Neural crest cell (in vitro differentiated cells): ENCODE data around the gene EFNB1. TPM values are rescaled to one million over a fixed set of nuclear protein-coding genes. Genes with fewer than 3 reads are reported as not detected.

Experiments used
- DNase-seq: peaks from one replicate; pipeline ENCODE4 v3.0.0; 2021; ENCODE audit warnings: low read depth, mixed read lengths, low spot score
- H3K27ac Mint-ChIP-seq: one replicate; pipeline ENCODE4 v1.8.0; 2021; ENCODE audit warnings: mild to moderate bottlenecking, mixed read lengths; ENCODE audit not compliant: unreplicated experiment
- H3K27me3 Mint-ChIP-seq: 2 replicates; pipeline ENCODE4 v1.8.0; 2021; ENCODE audit warnings: low read depth, mild to moderate bottlenecking, mixed read lengths
- H3K36me3 Mint-ChIP-seq: 2 replicates; pipeline ENCODE4 v1.8.0; 2021; ENCODE audit warnings: low read depth, mild to moderate bottlenecking, mixed read lengths
- H3K4me1 Mint-ChIP-seq: 2 replicates; pipeline ENCODE4 v1.8.0; 2021; ENCODE audit warnings: mixed read lengths
- H3K4me3 Mint-ChIP-seq: one replicate; pipeline ENCODE4 v1.8.0; 2021; ENCODE audit warnings: mild to moderate bottlenecking, mixed read lengths
- H3K9me3 Mint-ChIP-seq: 2 replicates; pipeline ENCODE4 v1.8.0; 2021; ENCODE audit warnings: mixed read lengths
- CTCF ChIP-seq: fragments of 200-600 bp; sonication (generic); conservative IDR thresholded peaks from 2 replicates; pipeline ENCODE4 v1.5.0; 2021; ENCODE audit warnings: antibody characterized with exemption, mild to moderate bottlenecking
- total RNA-seq: library from RNA; stranded (reverse); gene quantifications from 2 replicates; pipeline ENCODE4 v1.2.1, GENCODE V29; 2021

Gene EFNB1
- total RNA-seq, 1 donor from 2014 or later = 33.8 TPM

DNA sequence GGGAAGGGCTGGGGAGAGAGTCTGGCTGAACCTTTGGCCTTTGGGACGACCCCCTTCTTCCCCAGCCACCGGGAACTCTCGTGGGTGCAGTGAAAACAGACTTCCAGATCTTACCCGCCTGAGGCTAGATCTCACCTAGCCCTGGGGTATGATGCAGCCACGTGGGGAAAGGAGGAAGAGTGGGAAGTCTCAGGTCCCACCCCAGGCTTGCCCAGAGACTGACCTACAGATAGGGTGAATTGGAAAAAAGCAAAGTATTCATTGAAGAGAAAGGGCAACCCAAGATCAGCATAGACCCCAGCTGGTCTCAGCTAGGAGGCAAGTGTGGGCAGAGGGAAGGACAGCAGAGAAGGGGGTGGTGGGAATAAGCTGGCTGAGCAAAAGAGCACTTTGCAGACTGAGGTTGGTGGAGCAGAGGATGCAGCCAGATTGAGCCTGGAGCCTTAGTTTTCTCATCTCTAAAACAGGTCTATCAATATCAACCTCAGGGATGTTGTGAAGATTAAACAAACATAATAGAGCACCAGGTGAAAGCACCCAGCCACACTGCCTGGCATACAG lies 4.2 kb upstream of the EFNB1 start:
- DNase-seq = no peak
- Mint-ChIP-seq H3K4me3 (no peak overlapping the region), H3K27me3 (peaks cover 2% of the 10 kb centered on the region), H3K4me1 (peaks cover 13% of the 10 kb centered on the region), H3K27ac (no peak overlapping the region), H3K9me3 (no peaks in the 10 kb centered on the region), H3K36me3 (no peaks in the 10 kb centered on the region)
- no peak for TF ChIP-seq CTCF

DNA sequence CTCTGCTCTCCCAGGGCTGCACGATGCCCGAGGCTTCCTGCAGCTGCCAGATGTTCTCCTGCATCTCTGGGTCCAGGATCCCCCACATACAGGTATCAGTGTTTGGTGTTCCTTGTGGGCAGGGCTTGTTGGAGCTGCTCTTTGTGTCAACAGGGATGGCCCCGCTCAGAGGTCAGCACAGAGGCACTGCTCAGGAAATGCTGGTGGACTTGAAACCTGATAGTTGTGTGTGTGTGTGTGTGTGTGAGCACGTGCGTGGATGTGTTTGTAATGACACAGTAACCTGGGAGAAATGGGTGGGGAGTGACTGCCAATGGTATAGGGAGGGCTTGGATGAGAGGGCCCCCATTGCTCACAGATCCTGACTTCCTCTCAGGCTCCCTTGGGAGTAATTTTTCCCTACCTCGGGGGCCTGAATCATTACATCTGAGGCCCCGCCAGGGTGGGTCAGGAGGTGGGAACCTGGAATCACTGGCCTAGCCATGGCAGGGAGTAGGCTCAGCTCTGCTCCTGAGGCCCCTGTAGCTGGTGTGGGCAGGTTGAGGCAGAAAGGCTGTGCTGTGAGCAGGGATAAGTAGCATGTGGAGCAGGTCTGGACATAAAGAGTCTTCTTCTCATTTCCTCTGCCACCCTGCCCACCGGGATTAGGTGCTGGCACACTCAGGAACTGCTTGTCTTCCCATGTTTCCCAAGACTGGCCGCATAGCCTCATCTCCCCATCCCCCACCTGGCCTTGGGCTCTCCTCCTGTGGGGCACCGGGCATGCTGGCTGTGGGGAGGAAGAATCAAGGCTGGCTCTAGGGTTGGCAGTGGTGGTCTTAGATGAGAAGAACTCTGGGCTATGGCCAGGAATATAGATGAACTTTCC lies 2.5 kb upstream of the EFNB1 start:
- no peaks in the 10 kb centered on the region for H3K9me3 Mint-ChIP-seq
- H3K27me3 Mint-ChIP-seq = peaks cover 2% of the 10 kb centered on the region
- H3K4me3 Mint-ChIP-seq = no peak overlapping the region
- H3K4me1 Mint-ChIP-seq = peaks cover 16% of the 10 kb centered on the region
- TF ChIP-seq CTCF = no peak
- DNase-seq = no peak
- no peaks in the 10 kb centered on the region for H3K36me3 Mint-ChIP-seq
- H3K27ac Mint-ChIP-seq = no peak overlapping the region

- Mint-ChIP-seq H3K4me1 (peaks cover 25% of the 10 kb centered on the region), H3K9me3 (no peaks in the 10 kb centered on the region), H3K4me3 (no peak overlapping the region), H3K27me3 (peaks cover 2% of the 10 kb centered on the region), H3K27ac (no peak overlapping the region), H3K36me3 (peaks cover 2% of the 10 kb centered on the region)
- no peak for DNase-seq
- no peak for TF ChIP-seq CTCF
Observed at GRCh38 chrX:68827256-68827655, 1.6 kb upstream of the EFNB1 start.

- peaks cover 26% of the 10 kb centered on the region for H3K4me1 Mint-ChIP-seq
- peaks cover 2% of the 10 kb centered on the region for H3K27me3 Mint-ChIP-seq
- peak overlapping the region; percentile 40 for H3K27ac Mint-ChIP-seq
- peaks cover 2% of the 10 kb centered on the region for H3K36me3 Mint-ChIP-seq
- peak overlapping the region; percentile 98 for H3K4me3 Mint-ChIP-seq
- peak; percentile 85 for DNase-seq
- TF ChIP-seq CTCF = peak; percentile 83
- no peaks in the 10 kb centered on the region for H3K9me3 Mint-ChIP-seq
Observed at GRCh38 chrX:68827848-68828624, 785 bp upstream of the EFNB1 start.

DNA sequence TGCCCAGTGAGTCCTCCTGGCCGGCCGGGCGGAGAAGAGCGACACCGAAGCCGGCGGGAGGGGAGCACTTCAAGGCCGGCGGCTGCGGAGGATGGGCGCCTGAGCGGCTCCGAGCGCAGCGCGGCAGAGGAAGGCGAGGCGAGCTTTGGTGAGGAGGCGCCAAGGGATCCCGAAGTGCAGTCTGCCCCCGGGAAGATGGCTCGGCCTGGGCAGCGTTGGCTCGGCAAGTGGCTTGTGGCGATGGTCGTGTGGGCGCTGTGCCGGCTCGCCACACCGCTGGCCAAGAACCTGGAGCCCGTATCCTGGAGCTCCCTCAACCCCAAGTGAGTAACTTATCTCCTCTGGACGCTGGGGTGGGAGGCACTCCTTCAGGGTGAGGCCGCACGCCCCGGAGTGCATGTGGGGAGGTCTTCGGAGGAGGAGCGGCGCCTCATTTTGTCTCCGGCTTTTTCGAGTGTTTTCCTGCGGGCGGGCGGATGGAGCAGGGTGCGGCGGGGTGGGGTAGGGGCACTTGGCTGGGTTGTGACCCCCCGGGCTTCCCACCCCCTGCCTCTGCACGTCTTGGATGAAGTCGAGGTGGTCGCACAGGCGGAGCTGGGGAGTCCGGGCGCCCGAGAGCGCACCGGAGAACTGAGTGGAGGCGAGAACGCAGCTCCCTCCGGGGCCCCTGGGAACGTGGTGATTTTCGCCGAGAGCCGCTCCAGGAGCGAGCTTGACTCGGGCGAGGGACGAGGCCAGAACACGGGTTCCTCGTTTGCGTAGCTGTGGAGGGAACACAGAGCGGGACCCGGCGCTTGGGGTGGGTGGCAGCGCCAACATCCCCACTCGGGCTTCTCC lies 979 bp downstream of the EFNB1 start:
- no peak for TF ChIP-seq CTCF
- no peak for DNase-seq
- Mint-ChIP-seq H3K27ac (no peak overlapping the region), H3K4me3 (peak overlapping the region; percentile 92), H3K9me3 (no peaks in the 10 kb centered on the region), H3K36me3 (peaks cover 2% of the 10 kb centered on the region), H3K4me1 (peaks cover 26% of the 10 kb centered on the region), H3K27me3 (peaks cover 2% of the 10 kb centered on the region)
